Stimulated activated CD8-positive, alpha-beta memory T cell treated with anti-CD3 and anti-CD28 coated beads, Interleukin-7, amount 100 ng/mL, for 1 hour (primary cell): Measurements from ENCODE around the gene ADGRB2.

Experiments used
- DNase-seq, 2 donors: peaks; one replicate each; pipeline ENCODE4 v3.0.0-alpha.2; 2020; ENCODE audit warnings: low read depth in 2 of 2

Gene ADGRB2

DNA sequence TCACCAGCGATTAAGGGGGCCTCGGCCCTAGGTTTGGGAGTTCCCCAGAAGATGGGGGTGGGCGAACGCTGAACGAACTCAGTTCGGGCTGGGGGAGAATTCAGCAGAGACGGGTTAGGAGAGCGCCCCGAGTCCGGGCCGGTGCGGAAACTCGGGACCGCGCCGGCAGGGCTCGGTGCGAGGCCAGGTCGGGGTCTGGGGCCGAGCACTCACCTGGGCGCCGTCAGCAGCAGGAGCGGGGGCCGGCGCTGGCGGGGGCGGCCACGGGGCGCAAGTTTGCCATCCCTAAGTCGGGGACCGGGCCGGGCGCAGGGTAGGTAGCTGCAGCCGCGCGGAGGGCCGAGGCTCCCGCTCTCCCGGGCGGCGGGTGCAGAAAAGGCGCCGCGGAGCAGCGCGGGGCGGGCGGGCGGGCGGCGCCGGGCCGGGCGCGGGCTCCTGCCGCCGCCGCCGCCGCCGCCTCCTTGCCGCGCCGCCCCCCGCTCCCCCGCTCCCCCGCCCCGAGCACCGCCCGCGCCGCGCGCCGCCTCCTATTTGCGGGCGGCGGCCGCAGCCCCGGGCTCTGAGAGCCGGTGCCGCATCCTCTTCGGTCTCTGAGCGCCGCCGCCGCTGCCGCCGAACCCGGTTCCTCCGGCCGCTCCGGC lies 349 bp downstream of the ADGRB2 start:
- DNase-seq, result no peak

DNA sequence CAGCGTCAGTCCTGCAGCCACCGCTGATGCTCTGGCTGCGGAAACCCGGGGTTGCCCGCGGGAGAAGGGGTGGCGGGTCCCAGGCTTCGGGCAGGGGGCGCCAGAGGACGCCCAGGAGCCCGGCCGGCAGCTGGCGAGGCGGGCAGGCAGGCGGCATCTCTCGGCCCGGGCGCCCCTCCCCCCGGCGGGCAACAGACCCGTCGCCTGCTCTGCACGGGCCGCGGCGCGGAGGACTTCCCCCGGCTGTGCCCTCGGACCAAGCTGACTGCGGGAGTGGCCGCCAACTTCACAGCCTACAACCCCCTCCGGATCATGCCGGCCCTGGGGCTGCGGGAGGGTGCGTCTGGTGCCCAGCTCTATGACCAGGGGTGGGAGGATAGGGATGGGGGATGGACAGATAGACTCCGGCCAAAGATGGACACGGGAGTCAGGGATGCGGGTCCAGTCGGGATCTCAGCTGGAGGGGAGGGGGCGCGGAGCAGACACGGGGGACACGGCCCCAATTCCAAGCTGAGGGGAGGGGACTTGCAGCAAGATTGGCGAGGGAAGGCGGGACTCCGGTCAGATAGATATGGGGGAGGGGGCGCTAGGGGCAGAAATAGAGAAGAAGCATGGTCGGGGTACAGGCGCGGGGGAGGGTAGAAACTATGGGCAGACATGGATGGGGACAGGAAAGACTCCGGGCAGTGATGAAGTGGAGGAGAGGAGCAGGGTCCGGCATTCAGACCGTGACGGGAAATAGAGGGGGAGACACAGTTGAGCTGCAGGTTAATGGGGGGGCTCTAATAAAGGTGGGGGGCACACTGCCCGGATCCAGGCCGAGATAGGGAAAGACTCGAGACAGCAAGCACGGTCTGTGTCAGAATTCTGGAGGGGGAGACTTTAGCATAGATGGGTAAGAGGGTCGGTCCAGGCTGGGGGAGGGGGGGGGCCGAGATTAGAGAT lies 1.1 kb downstream of the ADGRB2 start:
- peak; percentile 27 to 36 for DNase-seq

- DNase-seq, result no peak
Measured at GRCh38 chr1:31762323-31762722, 1.8 kb downstream of the ADGRB2 start.

DNA sequence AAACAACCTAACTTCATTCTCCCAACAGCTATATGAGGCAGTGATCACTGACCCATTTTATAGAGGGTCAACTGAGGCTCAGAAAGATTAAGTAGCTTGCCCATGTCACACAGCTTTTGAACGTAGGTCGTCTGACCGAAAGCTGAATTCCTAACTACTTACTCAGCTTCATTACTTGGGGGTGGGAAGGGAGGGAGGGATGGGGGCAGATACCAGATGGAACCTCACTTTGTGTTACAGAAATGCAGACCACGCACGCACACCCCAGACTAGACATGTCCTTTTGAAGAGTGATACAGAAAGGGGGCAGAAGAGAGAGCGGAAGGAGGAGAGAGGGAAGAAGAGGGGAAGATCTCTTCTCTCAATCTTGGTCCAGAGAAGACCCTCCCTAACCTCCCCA lies 2.3 kb downstream of the ADGRB2 start:
- no peak for DNase-seq

DNA sequence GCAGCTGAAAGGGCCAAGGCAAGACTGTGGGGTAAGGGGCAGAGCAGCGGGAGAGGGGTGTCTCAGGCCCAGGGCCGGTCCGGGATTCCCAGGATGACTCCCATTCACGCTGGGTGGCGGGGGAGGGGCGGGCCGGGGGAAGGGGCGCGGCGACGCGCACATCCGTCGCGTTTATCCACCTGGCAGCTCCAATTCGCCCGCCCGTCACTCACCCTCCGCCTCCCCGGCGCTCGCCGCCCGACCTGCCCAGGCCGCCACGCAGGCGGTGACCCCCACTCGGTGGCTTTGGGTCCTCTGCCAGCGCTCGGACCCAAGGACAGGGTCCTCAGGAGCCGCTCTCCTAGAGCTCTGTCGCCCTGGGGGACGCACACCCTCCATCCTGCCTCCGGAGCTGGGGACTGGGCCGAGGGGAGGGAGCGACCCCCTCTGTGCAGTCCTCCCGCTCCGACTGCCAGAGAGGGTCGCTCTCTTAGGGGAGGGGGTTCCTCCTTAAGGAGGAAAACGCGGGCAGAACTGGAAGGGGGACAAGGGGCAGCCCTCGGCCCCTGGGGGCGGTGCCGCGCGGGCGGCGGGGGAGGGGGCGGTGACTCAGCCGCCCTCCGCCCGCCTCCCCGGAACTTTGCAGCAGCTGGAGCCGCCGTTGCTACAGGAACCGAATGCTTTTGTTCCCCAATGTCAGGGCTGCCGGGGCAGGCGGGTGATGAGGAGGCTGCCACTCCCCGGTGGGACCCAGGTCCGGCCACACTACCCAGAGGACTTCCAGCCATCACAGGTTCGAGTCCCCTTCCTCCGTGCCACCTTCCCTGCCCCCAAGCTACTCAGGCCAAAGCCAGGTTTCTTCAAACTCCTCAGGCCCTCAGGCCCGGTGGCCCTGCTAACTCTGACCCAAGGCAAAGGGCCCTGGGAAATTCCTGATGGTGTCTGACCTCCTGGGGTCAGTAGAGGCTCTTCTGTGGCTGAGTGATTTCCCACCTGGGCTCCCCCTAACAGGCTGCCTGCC lies 3.4 kb downstream of the ADGRB2 start:
- peak; percentile 38 to 48 for DNase-seq

DNA sequence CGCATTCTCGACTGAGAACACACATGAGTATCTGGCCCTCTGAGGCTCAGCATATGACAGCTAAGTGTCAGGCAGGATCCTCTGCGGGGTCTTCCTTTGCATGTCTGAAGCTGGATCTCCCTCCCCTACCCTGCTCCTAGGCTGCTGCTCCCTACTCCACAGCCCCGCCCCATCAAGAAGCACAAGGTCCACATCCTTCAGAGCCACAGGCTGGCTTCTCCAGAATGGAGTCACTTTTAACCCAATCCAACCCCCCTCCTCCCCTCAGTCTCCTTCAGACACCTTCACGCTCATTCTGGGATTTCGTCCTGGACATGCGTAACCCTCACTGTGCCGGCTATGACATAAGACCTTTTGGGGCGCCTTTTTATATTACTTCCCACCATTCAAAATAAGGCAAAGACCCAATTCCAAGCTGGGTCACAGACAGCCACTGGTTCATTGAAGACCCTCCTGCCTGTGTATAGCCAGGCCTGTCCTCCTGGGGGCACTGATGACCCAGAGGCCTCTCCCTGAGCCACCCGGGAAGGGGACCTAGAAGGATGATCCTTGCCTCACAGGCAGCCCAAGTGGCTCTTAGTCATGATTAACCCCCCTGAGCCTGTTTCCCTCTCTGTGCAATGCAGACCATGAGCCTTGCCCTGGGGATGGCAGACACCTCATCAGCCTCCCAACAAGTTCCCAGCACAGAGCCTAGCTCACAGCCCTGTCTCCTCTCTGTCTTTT lies 4.7 kb downstream of the ADGRB2 start:
- DNase-seq, result no peak

- DNase-seq, result no peak
Measured at GRCh38 chr1:31758823-31759222, 5.3 kb downstream of the ADGRB2 start.

DNA sequence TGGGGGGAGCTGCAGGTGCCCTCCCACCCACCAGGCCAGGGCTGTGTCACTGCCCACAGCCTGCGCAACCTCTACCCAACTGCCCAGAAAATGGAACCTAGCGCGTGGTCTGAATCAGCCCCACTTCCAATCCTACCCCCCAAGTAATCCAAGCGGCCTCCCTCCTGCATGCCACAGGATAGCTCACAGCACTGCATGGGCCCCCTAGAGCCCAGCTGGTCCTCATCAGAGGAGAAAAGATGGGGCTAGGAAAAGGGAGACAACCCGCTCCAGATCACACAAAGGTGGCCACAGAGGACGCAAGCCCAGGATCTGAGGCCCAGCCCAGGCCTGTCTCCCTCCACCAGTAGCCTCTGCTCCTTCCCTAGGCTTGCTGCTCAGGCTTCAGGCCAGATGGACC lies 6.2 kb downstream of the ADGRB2 start:
- DNase-seq, result no peak

GRCh38 chr1:31757204-31757679 lies 6.9 kb downstream of the ADGRB2 start:
- DNase-seq, result no peak

- no peak for DNase-seq
Measured at GRCh38 chr1:31756578-31756977, 7.6 kb downstream of the ADGRB2 start.

DNA sequence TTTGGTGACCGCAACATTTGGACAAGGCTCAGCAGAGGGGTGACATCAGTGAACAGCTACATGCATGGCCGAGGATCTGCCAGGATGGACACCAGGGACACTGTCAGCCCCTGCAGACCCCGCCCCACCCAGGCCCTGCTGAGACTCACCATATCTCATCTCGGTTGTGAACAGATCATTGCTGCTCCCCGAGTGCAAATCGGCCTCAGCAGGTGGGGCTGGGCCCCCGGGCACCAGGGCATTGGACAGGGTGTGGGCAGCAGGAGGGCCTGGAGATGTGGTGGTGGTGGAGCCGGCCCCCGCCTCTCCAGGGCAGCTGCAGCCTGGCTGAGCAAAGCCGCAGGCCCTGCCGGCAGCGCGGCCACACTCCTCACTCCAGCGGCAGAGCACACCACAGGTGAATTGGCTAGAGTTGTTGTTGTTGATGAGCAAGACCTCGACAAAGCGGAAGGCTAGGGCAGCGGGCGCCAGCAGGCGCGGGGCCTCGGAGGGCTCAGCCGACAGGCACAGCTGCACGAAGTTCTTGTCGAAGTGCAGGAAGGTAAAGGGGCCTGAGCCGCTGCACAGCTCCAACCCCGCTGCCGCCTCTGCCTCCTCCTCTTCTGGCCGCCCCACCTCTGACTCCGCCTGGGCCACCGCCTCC lies 8.2 kb downstream of the ADGRB2 start:
- no peak for DNase-seq

GRCh38 chr1:31755197-31755611 lies 8.9 kb downstream of the ADGRB2 start:
- no peak for DNase-seq

DNA sequence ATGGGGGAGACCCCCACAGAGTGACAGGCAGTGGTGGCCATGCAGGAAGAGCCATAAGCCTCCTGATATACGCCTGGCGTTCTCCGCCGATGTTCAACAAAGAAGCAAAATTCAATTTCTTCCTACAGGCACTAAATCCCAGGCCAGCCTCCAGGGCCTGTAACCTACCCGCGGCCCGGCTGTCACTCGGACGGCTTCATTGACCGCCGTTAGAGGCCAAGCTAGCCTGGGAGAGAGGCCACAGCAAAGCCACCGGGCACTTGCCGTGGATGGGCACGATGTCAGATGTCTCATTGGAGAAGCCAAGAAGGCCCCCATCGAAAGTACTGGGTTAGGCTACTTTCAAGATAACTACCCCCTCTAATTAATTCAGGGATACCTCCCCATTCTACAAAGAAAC lies 9.7 kb downstream of the ADGRB2 start:
- no peak for DNase-seq

- no peak for DNase-seq
Measured at GRCh38 chr1:31753707-31754349, 10.3 kb downstream of the ADGRB2 start.

DNA sequence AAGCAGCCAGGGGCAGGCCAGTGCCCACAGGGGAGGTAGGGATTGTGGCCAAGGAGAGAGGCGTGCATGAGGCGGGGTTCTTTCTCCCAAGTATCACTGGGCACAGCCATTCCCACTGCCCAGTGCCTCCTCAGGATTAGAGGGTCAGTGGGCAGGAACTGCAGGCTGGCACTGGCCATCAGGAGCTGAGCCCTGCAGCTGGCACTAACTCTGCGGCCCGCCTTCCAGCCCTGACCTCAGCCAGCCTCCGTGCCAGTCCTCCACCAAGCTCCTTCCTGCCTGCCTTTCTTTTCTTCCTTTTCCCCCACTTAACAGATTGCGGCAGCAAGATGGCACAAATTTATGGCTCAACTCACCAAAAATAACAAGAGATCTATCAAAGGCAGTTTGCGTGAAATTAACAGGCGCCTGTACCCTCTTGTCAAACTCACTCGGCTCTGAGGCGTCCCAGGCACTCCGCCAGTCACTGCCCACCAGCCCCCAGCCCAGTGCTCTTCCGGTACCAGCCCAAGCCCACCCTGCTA lies 11.1 kb downstream of the ADGRB2 start:
- no peak for DNase-seq

- no peak for DNase-seq
Measured at GRCh38 chr1:31752258-31752657, 11.9 kb downstream of the ADGRB2 start.

GRCh38 chr1:31751822-31752241 lies 12.3 kb downstream of the ADGRB2 start:
- no peak for DNase-seq

DNA sequence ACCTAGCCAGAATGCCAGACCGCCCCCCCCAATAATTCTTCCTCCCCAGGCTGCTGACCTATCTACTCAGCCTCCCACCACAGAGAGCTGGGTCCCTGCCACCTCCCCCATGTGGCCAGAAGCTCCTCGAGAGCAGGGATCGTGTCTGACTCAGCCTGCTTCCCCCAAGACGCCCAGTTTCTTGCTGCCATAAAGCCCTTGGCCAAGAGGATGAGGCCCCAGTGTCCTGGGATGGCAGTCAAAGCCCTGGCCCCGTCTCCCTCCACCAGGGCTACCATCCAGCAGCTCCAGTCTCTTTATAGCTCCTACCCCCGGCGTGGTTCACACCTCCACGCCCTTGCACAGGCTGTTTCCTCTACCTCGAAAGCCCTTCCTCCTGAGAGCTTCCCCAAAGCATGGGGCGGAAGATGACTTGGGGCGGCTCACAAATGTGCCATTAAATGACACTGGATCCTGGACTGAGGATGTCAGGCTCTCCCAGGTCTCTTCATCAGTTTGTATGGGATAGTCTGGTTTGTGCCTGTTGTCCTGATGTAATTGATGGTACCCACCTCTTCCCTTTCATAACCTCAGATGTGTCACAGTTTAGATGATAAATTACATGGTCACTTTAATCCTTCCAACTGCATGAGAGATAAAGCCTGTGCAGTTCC lies 13.2 kb downstream of the ADGRB2 start:
- no peak for DNase-seq
